HG03469 (cell line): ENCODE results near the gene EVPL.
"Not testable (repeated sequence)": the region's sequence is repeated elsewhere in the genome, so short reads cannot be mapped to it uniquely, and the experiment has no call there.

ENCODE experiments used
- ATAC-seq: cut with Tn5 transposase; IDR thresholded peaks from one replicate; pipeline ENCODE4 v1.9.1; 2021; ENCODE audit warnings: mild to moderate bottlenecking, moderate library complexity, moderate number of reproducible peaks; ENCODE audit not compliant: unreplicated experiment

The EVPL gene

GRCh38 chr17:76048711-76049110, 21.6 kb upstream of the EVPL start:
- no peak for ATAC-seq

- ATAC-seq = no peak
These were observed 21.0 kb upstream of the EVPL start for GRCh38 chr17:76048025-76048605.

- ATAC-seq = no peak
These were observed 19.0 kb upstream of the EVPL start for GRCh38 chr17:76046064-76046463.

- not testable (repeated sequence) for ATAC-seq
These were observed 17.4 kb upstream of the EVPL start for GRCh38 chr17:76044475-76045007.

GRCh38 chr17:76042868-76043267, 15.8 kb upstream of the EVPL start:
- ATAC-seq = not testable (repeated sequence)

- ATAC-seq = no peak
These were observed 13.3 kb upstream of the EVPL start for GRCh38 chr17:76040376-76040775.

GRCh38 chr17:76039121-76039520, 12.0 kb upstream of the EVPL start:
- ATAC-seq = no peak

GRCh38 chr17:76038050-76038449, 10.9 kb upstream of the EVPL start:
- no peak for ATAC-seq

GRCh38 chr17:76036497-76037261, 9.6 kb upstream of the EVPL start:
- no peak for ATAC-seq

GRCh38 chr17:76034428-76035350, 7.6 kb upstream of the EVPL start:
- ATAC-seq = no peak

GRCh38 chr17:76033139-76033538, 6.0 kb upstream of the EVPL start:
- ATAC-seq = no peak

GRCh38 chr17:76032780-76033108, 5.6 kb upstream of the EVPL start:
- no peak for ATAC-seq

- ATAC-seq = no peak
These were observed 5.1 kb upstream of the EVPL start for GRCh38 chr17:76032073-76032779.

GRCh38 chr17:76026714-76027158, 370 bp downstream of the EVPL start:
- ATAC-seq = no peak

- no peak for ATAC-seq
These were observed 1.8 kb downstream of the EVPL start for GRCh38 chr17:76025294-76025693.

GRCh38 chr17:76024353-76024752, 2.8 kb downstream of the EVPL start:
- no peak for ATAC-seq

- ATAC-seq = no peak
These were observed 3.2 kb downstream of the EVPL start for GRCh38 chr17:76023900-76024237.

GRCh38 chr17:76022973-76023899, 3.9 kb downstream of the EVPL start:
- ATAC-seq = no peak

GRCh38 chr17:76022285-76022684, 4.8 kb downstream of the EVPL start:
- no peak for ATAC-seq
